Upper lobe of left lung (tissue), 6 donors: ENCODE measurements around the gene UBE2F. TPM values are rescaled to one million over a fixed set of nuclear protein-coding genes. Genes with fewer than 3 reads are reported as not detected.

Source experiments
- ATAC-seq, 2 donors: fragments of 200-7000 bp; cut with Tn5 transposase; one replicate each; pipeline ENCODE4 v1.9.1; 2022; ENCODE audit warnings: mild to moderate bottlenecking in 2 of 2, moderate library complexity in 2 of 2; ENCODE audit not compliant: low FRiP score in 2 of 2
- DNase-seq, 2 donors: peaks; one replicate each; pipeline ENCODE4 v3.0.0-alpha.2; 2019 to 2020
- H3K27ac ChIP-seq, 4 donors: fragments of 200-600 bp; sonication (generic); one replicate each; pipeline ENCODE4 v1.5.1; 2016 to 2019
- H3K27me3 ChIP-seq, 4 donors: fragments of 200-600 bp; sonication (generic); one replicate each; pipeline ENCODE4 v1.5.1; 2017 to 2019
- H3K36me3 ChIP-seq, 4 donors: fragments of 200-600 bp; sonication (generic); one replicate each; pipeline ENCODE4 v1.5.1; 2016 to 2019
- H3K4me1 ChIP-seq, 4 donors: fragments of 200-600 bp; sonication (generic); one replicate each; pipeline ENCODE4 v1.5.1; 2018 to 2019
- H3K4me3 ChIP-seq, 4 donors: fragments of 200-600 bp; sonication (generic); one replicate each; pipeline ENCODE4 v1.5.1; 2017 to 2019; ENCODE audit warnings: mild to moderate bottlenecking in 2 of 4, moderate library complexity in 1 of 4
- H3K9me3 ChIP-seq, 4 donors: fragments of 200-600 bp; sonication (generic); one replicate each; pipeline ENCODE4 v1.5.1; 2018 to 2019
- EP300 ChIP-seq, 4 donors: sonication (generic); formaldehyde crosslinking; IDR thresholded peaks; one replicate each; pipeline ENCODE4 v1.5.1; 2017; ENCODE audit warnings: antibody characterized with exemption in 4 of 4, control low read depth in 2 of 4
- POLR2A ChIP-seq, 4 donors: fragments of 450-650 bp; IDR thresholded peaks; one replicate each; pipeline ENCODE4 v1.5.1; 2016 to 2017; ENCODE audit warnings: antibody characterized with exemption in 4 of 4, mild to moderate bottlenecking in 2 of 4
- POLR2AphosphoS5 ChIP-seq, 2 donors: sonication (generic); formaldehyde crosslinking; IDR thresholded peaks; one replicate each; pipeline ENCODE4 v1.5.1; 2017; ENCODE audit warnings: antibody characterized with exemption in 2 of 2
- WGBS, 2 donors: methylation state at CpG; one replicate each; pipeline ENCODE4 v1.1.5; 2017 to 2018; 5-methylcytosine and 5-hydroxymethylcytosine counted together
- total RNA-seq, 6 donors: library from RNA; depleted of rRNA in 4 of 6; stranded (reverse); fragments of >200 nt in 4 of 6; gene quantifications; one replicate each; pipeline versions ENCODE4 v1.1.0 to v1.2.1, GENCODE V29; 2016 to 2021
- TF ChIP-seq, protein P1 (sequence below), 6 experiments: fragments of 450-650 bp in 4 of 6; fragments of 200-600 bp in 2 of 6; sonication (generic) in 2 of 6; IDR thresholded peaks; one replicate each; pipeline ENCODE4 v1.5.1; 2016 to 2019; ENCODE audit warnings: antibody characterized with exemption in 6 of 6
- donor health status: DM: no; HTN: no; CAD: no; lungs with moderate emphysema.
- donor health status: DM: no; HTN: yes; CAD: no; lungs with severe emphysema.

The UBE2F gene
- total RNA-seq, 6 donors from 2014 or later, result 11.5 to 65.5 (median 39.8) TPM

DNA sequence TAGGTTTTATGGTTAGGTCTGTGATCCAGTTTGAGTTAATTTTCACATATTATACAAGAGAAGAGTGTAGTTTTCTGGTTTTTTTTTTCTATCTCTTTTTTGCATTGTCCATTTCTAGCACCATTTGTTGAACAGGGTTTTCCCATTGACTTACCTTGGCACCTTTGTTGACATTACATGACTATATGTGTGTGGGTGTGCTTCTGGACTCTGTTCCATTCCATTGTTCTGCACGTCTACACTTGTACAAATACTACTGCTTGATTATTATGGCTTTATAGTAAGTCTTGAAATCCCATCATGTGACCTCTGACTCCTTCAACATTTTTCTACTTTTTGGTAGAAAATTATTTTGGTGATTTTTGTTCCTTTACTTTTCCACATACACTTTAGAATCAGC is 38.7 kb downstream of the UBE2F start:
- no peaks in the 10 kb centered on the region for H3K27me3 ChIP-seq
- ATAC-seq, result no peak

GRCh38 chr2:238006510-238006909 is 39.7 kb downstream of the UBE2F start:
- ATAC-seq (no peak), DNase-seq (no peak)
- Histone ChIP-seq H3K9me3 (no peaks in the 10 kb centered on the region), H3K27ac (no peak overlapping the region), H3K4me3 (no peak overlapping the region), H3K4me1 (peaks cover 0 to 4% (median 0%) of the 10 kb centered on the region in 4 donors), H3K27me3 (no peaks in the 10 kb centered on the region), H3K36me3 (peaks cover 0 to 4% (median 2%) of the 10 kb centered on the region in 4 donors)
- TF ChIP-seq EP300 (IDR thresholded peaks at IDR 0.05), result no peak
- TF ChIP-seq, protein P1, sequence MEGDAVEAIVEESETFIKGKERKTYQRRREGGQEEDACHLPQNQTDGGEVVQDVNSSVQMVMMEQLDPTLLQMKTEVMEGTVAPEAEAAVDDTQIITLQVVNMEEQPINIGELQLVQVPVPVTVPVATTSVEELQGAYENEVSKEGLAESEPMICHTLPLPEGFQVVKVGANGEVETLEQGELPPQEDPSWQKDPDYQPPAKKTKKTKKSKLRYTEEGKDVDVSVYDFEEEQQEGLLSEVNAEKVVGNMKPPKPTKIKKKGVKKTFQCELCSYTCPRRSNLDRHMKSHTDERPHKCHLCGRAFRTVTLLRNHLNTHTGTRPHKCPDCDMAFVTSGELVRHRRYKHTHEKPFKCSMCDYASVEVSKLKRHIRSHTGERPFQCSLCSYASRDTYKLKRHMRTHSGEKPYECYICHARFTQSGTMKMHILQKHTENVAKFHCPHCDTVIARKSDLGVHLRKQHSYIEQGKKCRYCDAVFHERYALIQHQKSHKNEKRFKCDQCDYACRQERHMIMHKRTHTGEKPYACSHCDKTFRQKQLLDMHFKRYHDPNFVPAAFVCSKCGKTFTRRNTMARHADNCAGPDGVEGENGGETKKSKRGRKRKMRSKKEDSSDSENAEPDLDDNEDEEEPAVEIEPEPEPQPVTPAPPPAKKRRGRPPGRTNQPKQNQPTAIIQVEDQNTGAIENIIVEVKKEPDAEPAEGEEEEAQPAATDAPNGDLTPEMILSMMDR (IDR thresholded peaks at IDR 0.05), result no peak
- TF ChIP-seq POLR2A (IDR thresholded peaks at IDR 0.05), result no peak
- TF ChIP-seq POLR2AphosphoS5 (IDR thresholded peaks at IDR 0.05), result no peak

More for the DNA sequence above, 38.7 kb downstream of the UBE2F start:
- Histone ChIP-seq H3K36me3 (peaks cover 0 to 4% (median 2%) of the 10 kb centered on the region in 4 donors), H3K4me1 (peaks cover 0 to 4% (median 0%) of the 10 kb centered on the region in 4 donors), H3K9me3 (no peaks in the 10 kb centered on the region), H3K4me3 (no peak overlapping the region), H3K27ac (no peak overlapping the region)
- WGBS, 2 donors, result 60 to 81% methylated on average over 1 of the region's 1 CpG
- TF ChIP-seq POLR2AphosphoS5 (IDR thresholded peaks at IDR 0.05) (no peak), EP300 (IDR thresholded peaks at IDR 0.05) (no peak), POLR2A (IDR thresholded peaks at IDR 0.05) (no peak)
- TF ChIP-seq, protein P1 (IDR thresholded peaks at IDR 0.05), result no peak
- no peak for DNase-seq

GRCh38 chr2:238007924-238008323 is 41.1 kb downstream of the UBE2F start:
- peaks cover 0 to 9% (median 2%) of the 10 kb centered on the region in 4 donors for H3K36me3 ChIP-seq
- H3K4me3 ChIP-seq, result no peak overlapping the region
- H3K27me3 ChIP-seq, result no peaks in the 10 kb centered on the region
- WGBS, 2 donors, result 97 to 100% methylated on average over 6 of the region's 6 CpGs
- H3K27ac ChIP-seq, result no peak overlapping the region
- no peaks in the 10 kb centered on the region for H3K9me3 ChIP-seq
- TF ChIP-seq EP300 (IDR thresholded peaks at IDR 0.05) (no peak), POLR2A (IDR thresholded peaks at IDR 0.05) (no peak), POLR2AphosphoS5 (IDR thresholded peaks at IDR 0.05) (no peak)
- TF ChIP-seq, protein P1 (IDR thresholded peaks at IDR 0.05), result no peak
- DNase-seq (no peak), ATAC-seq (no peak)
- H3K4me1 ChIP-seq, result peaks cover 0 to 4% (median 0%) of the 10 kb centered on the region in 4 donors

DNA sequence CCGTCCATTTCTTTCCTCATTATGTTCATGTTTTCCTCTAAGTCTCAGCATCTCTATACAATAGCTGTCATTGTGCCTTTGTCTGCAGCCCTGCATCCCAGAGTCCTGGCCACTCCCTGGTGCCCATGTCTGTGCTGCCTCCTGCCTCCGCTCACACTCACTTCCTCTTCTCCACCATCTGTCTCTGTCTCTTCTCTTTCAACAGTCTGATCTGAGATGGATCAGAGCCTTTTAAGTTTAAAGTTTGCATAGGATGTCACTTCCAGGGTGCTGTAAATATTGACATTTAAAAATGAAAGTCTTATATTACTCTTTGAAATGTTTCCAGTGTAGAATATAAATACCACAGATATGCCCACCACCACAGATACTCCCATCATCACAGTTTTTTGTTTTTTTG is 42.7 kb downstream of the UBE2F start:
- no peak for TF ChIP-seq EP300 (IDR thresholded peaks at IDR 0.05)
- no peak for TF ChIP-seq POLR2AphosphoS5 (IDR thresholded peaks at IDR 0.05)
- TF ChIP-seq, protein P1 (IDR thresholded peaks at IDR 0.05), result no peak
- no peak for TF ChIP-seq POLR2A (IDR thresholded peaks at IDR 0.05)
- whole genome bisulfite sequencing, 2 donors, result 67 to 72% methylated on average over 2 of the region's 2 CpGs
- no peak for DNase-seq

GRCh38 chr2:238010572-238010971 is 43.8 kb downstream of the UBE2F start:
- Histone ChIP-seq H3K9me3 (no peaks in the 10 kb centered on the region), H3K27me3 (no peaks in the 10 kb centered on the region), H3K36me3 (peaks cover 0 to 5% (median 2%) of the 10 kb centered on the region in 4 donors), H3K4me3 (no peak overlapping the region), H3K4me1 (peaks cover 0 to 4% (median 0%) of the 10 kb centered on the region in 4 donors), H3K27ac (no peak overlapping the region)
- ATAC-seq (no peak), DNase-seq (no peak)
- no peak for TF ChIP-seq EP300 (IDR thresholded peaks at IDR 0.05)
- TF ChIP-seq POLR2AphosphoS5 (IDR thresholded peaks at IDR 0.05), result no peak
- TF ChIP-seq POLR2A (IDR thresholded peaks at IDR 0.05), result no peak
- TF ChIP-seq, protein P1 (IDR thresholded peaks at IDR 0.05), result no peak
- WGBS, 2 donors, result 100% methylated on average over 1 of the region's 1 CpG

More for the DNA sequence above, 42.7 kb downstream of the UBE2F start:
- H3K4me1 ChIP-seq, result peaks cover 0 to 4% (median 0%) of the 10 kb centered on the region in 4 donors
- no peaks in the 10 kb centered on the region for H3K9me3 ChIP-seq
- no peak overlapping the region for H3K27ac ChIP-seq
- H3K27me3 ChIP-seq, result no peaks in the 10 kb centered on the region
- H3K36me3 ChIP-seq, result peaks cover 0 to 5% (median 2%) of the 10 kb centered on the region in 4 donors
- H3K4me3 ChIP-seq, result no peak overlapping the region
- no peak for ATAC-seq
